Neural cell (in vitro differentiated cells): Measurements from ENCODE around the gene SPX.

Experiments used
- EP300 ChIP-seq: fragments of 450-650 bp; conservative IDR thresholded peaks from 2 replicates; pipeline ENCODE4 v1.6.1; 2014; ENCODE audit warnings: antibody characterized with exemption, mild to moderate bottlenecking, moderate library complexity; ENCODE audit not compliant: poor library complexity, severe bottlenecking
- EZH2 ChIP-seq: fragments of 200-600, 300-800 bp; shearing (Covaris generic), sonication (generic); IDR thresholded peaks from 2 replicates; pipeline ENCODE4 v1.6.1; 2014; ENCODE audit warnings: antibody characterized with exemption, low read length, borderline replicate concordance, mild to moderate bottlenecking; ENCODE audit not compliant: insufficient read depth, poor library complexity, severe bottlenecking
- MXI1 ChIP-seq: fragments of 450-650 bp; conservative IDR thresholded peaks from 2 replicates; pipeline ENCODE4 v1.6.1; 2014; ENCODE audit warnings: antibody characterized with exemption, mild to moderate bottlenecking; ENCODE audit not compliant: poor library complexity, severe bottlenecking
- POLR2AphosphoS5 ChIP-seq: IDR thresholded peaks from 2 replicates; pipeline ENCODE4 v1.6.1; 2012
- RAD21 ChIP-seq: fragments of 450-650 bp; conservative IDR thresholded peaks from 2 replicates; pipeline ENCODE4 v1.6.1; 2014; ENCODE audit warnings: antibody characterized with exemption, mild to moderate bottlenecking, moderate library complexity
- SMC3 ChIP-seq: fragments of 450-650 bp; conservative IDR thresholded peaks from 2 replicates; pipeline ENCODE4 v1.6.1; 2014; ENCODE audit warnings: antibody characterized with exemption, mild to moderate bottlenecking, moderate library complexity; ENCODE audit not compliant: poor library complexity
- TAF1 ChIP-seq: IDR thresholded peaks from 2 replicates; pipeline ENCODE4 v1.6.1; 2012; ENCODE audit warnings: low read depth
- TF ChIP-seq, protein P1 (sequence below): fragments of 450-650 bp; IDR thresholded peaks from 2 replicates; pipeline ENCODE4 v1.5.1; 2014; ENCODE audit warnings: antibody characterized with exemption, mild to moderate bottlenecking, moderate library complexity; ENCODE audit not compliant: poor library complexity, severe bottlenecking
- TF ChIP-seq, protein P2 (sequence below): IDR thresholded peaks from 2 replicates; pipeline ENCODE4 v1.6.1; 2012; ENCODE audit warnings: borderline replicate concordance

GRCh38 chr12:21528953-21529352, 2.9 kb downstream of the SPX start:
- TF ChIP-seq EZH2 = no peak
- no peak for TF ChIP-seq EP300
- TF ChIP-seq, protein P1, sequence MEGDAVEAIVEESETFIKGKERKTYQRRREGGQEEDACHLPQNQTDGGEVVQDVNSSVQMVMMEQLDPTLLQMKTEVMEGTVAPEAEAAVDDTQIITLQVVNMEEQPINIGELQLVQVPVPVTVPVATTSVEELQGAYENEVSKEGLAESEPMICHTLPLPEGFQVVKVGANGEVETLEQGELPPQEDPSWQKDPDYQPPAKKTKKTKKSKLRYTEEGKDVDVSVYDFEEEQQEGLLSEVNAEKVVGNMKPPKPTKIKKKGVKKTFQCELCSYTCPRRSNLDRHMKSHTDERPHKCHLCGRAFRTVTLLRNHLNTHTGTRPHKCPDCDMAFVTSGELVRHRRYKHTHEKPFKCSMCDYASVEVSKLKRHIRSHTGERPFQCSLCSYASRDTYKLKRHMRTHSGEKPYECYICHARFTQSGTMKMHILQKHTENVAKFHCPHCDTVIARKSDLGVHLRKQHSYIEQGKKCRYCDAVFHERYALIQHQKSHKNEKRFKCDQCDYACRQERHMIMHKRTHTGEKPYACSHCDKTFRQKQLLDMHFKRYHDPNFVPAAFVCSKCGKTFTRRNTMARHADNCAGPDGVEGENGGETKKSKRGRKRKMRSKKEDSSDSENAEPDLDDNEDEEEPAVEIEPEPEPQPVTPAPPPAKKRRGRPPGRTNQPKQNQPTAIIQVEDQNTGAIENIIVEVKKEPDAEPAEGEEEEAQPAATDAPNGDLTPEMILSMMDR = no peak
- TF ChIP-seq, protein P2, sequence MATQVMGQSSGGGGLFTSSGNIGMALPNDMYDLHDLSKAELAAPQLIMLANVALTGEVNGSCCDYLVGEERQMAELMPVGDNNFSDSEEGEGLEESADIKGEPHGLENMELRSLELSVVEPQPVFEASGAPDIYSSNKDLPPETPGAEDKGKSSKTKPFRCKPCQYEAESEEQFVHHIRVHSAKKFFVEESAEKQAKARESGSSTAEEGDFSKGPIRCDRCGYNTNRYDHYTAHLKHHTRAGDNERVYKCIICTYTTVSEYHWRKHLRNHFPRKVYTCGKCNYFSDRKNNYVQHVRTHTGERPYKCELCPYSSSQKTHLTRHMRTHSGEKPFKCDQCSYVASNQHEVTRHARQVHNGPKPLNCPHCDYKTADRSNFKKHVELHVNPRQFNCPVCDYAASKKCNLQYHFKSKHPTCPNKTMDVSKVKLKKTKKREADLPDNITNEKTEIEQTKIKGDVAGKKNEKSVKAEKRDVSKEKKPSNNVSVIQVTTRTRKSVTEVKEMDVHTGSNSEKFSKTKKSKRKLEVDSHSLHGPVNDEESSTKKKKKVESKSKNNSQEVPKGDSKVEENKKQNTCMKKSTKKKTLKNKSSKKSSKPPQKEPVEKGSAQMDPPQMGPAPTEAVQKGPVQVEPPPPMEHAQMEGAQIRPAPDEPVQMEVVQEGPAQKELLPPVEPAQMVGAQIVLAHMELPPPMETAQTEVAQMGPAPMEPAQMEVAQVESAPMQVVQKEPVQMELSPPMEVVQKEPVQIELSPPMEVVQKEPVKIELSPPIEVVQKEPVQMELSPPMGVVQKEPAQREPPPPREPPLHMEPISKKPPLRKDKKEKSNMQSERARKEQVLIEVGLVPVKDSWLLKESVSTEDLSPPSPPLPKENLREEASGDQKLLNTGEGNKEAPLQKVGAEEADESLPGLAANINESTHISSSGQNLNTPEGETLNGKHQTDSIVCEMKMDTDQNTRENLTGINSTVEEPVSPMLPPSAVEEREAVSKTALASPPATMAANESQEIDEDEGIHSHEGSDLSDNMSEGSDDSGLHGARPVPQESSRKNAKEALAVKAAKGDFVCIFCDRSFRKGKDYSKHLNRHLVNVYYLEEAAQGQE = no peak
- no peak for TF ChIP-seq POLR2AphosphoS5
- no peak for TF ChIP-seq TAF1
- TF ChIP-seq RAD21 = no peak
- no peak for TF ChIP-seq MXI1
- TF ChIP-seq SMC3 = no peak
